Choroid plexus epithelial cell (primary cell): ENCODE results near the gene RNU1-4.
A peak's percentile ranks its signal among the peaks of the same experiment; 100 is the strongest.
"Not testable (repeated sequence)": the region's sequence is repeated elsewhere in the genome, so short reads cannot be mapped to it uniquely, and the experiment has no call there.

Source experiments
- DNase-seq: peaks from one replicate; pipeline ENCODE4 v3.0.0-alpha.2; 2010; ENCODE audit warnings: low read depth
- H3K4me3 ChIP-seq: 2 replicates; pipeline ENCODE4 v1.5.1; 2011; ENCODE audit warnings: low read depth, mild to moderate bottlenecking, control low read depth, low read length, moderate library complexity

The RNU1-4 gene

GRCh38 chr1:16777821-16778220 lies 37.5 kb downstream of the RNU1-4 start:
- H3K4me3 ChIP-seq, DNase-seq: not testable (repeated sequence)

GRCh38 chr1:16779525-16779924 lies 39.2 kb downstream of the RNU1-4 start:
- not testable (repeated sequence) for DNase-seq, H3K4me3 ChIP-seq

DNA sequence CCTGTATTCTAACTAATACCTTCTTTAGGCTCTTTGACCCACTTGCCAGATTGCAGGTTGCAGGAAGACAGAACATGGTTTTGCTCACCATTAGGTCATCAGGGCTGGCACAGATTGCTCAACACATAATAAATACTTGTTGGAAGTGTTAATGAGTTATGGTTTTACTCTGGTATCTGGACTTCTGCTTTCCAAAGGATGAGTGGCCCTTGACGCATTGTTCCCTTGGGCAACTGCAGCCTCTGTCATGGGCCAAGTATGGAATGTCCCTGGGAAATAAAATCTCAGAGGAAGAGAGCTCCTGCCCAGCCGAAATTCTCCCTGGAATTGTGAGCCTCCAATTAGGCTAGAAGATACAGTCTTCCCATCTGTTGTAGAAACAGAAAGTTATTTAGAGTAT lies 40.7 kb downstream of the RNU1-4 start:
- not testable (repeated sequence) for H3K4me3 ChIP-seq, DNase-seq

GRCh38 chr1:16781625-16782024 lies 41.3 kb downstream of the RNU1-4 start:
- DNase-seq, H3K4me3 ChIP-seq: not testable (repeated sequence)

- not testable (repeated sequence) for H3K4me3 ChIP-seq, DNase-seq
Measured at GRCh38 chr1:16784955-16785354, 44.6 kb downstream of the RNU1-4 start.

DNA sequence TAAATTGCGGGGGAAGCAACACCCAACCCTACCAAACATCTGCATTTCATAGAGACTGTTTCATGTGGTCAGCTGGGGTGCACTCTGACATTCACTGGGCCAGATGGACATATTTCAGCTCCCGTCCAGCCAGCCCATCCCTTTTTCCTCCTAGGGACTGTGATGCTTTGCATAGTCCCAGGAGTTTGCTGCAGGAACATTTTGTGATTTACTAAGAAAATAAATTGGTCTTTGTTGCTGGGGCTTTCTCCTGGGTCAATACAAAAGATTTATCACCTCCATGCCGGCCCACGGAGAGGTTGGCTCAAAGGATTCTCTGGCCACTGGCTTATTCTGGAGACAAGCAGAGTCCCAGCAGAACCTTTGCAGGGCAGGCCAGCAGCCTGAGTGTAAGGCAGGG lies 46.0 kb downstream of the RNU1-4 start:
- peak; percentile 5 for DNase-seq
- not testable (repeated sequence) for H3K4me3 ChIP-seq

DNA sequence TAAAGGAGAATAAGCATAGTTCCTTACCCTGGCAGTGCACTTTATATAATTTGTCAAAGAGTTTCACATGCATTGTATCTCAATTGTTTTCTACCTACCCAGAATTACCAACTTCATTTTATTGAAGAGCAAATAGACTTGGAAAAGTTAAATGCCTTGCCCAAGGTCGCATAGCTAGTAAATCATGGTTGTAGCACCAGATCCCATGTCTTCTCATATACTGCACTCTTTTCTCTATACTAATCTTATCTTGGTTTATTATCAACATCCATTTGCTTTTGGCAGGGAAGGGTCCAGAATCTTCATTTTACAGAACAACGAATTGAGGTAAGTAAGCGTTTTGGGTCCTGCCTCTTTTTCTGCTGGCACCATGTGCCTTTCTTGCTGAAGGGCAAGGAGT lies 46.9 kb downstream of the RNU1-4 start:
- not testable (repeated sequence) for H3K4me3 ChIP-seq, DNase-seq

GRCh38 chr1:16787711-16788110 lies 47.4 kb downstream of the RNU1-4 start:
- not testable (repeated sequence) for DNase-seq

More at GRCh38 chr1:16787711-16788110, 47.4 kb downstream of the RNU1-4 start:
- not testable (repeated sequence) for H3K4me3 ChIP-seq
